ENCODE measurements around the gene ODAD2. TPM values are rescaled to one million over a fixed set of nuclear protein-coding genes. Genes with fewer than 3 reads are reported as not detected.
"Not testable (repeated sequence)": the region's sequence is repeated elsewhere in the genome, so short reads cannot be mapped to it uniquely, and the experiment has no call there.

ODAD2 gene
- total RNA-seq, 4 donors from 2014 or later = not detected

- ATAC-seq (no peak), DNase-seq (no peak)
- no peak for TF ChIP-seq POLR2A (IDR thresholded peaks at IDR 0.05)
- TF ChIP-seq, protein P1, sequence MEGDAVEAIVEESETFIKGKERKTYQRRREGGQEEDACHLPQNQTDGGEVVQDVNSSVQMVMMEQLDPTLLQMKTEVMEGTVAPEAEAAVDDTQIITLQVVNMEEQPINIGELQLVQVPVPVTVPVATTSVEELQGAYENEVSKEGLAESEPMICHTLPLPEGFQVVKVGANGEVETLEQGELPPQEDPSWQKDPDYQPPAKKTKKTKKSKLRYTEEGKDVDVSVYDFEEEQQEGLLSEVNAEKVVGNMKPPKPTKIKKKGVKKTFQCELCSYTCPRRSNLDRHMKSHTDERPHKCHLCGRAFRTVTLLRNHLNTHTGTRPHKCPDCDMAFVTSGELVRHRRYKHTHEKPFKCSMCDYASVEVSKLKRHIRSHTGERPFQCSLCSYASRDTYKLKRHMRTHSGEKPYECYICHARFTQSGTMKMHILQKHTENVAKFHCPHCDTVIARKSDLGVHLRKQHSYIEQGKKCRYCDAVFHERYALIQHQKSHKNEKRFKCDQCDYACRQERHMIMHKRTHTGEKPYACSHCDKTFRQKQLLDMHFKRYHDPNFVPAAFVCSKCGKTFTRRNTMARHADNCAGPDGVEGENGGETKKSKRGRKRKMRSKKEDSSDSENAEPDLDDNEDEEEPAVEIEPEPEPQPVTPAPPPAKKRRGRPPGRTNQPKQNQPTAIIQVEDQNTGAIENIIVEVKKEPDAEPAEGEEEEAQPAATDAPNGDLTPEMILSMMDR (IDR thresholded peaks at IDR 0.05 in 4 of 5, conservative IDR thresholded peaks at IDR 0.05 in 1 of 5) = no peak
- Histone ChIP-seq H3K36me3 (no peaks in the 10 kb centered on the region), H3K27ac (no peak overlapping the region), H3K27me3 (peaks cover 6 to 17% (median 11%) of the 10 kb centered on the region in 3 donors), H3K4me1 (peaks cover 0 to 5% of the 10 kb centered on the region in 2 donors), H3K4me3 (no peak overlapping the region), H3K9me3 (no peaks in the 10 kb centered on the region)
- intact Hi-C loops (cut with DNase I; ENCODE audit: low total_unique reads) (no loop called here), in situ Hi-C loops (cut with MboI; ENCODE audit: low sequenced_read_pairs in 4 of 4) (no loop called here)
These were observed 3.6 kb downstream of the ODAD2 start for GRCh38 chr10:27995311-27995710.

DNA sequence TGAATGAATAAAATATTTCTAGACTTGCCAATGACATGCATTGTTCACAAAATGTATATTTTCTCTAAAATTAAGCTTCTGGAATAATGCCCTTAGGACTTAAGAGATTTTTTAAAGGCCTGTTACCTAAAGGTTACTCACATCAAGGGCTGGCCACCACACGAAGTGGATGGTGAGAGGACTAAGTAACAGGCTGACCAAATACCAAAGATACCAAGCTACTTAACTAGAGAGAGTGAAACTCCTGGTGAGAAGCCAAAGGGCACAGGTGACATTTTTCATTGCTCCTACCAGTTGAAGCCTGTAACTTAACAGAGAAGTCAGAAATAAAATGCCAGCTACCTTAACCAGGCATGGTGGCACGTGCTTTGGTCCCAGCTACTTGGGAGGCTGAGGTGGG lies 9.5 kb downstream of the ODAD2 start:
- intact Hi-C loops (cut with DNase I; ENCODE audit: low total_unique reads); H3K9me3 ChIP-seq; H3K27me3 ChIP-seq; H3K36me3 ChIP-seq; ATAC-seq; H3K4me3 ChIP-seq; H3K27ac ChIP-seq; DNase-seq; H3K4me1 ChIP-seq; in situ Hi-C loops (cut with MboI; ENCODE audit: low sequenced_read_pairs in 4 of 4): not testable (repeated sequence)

DNA sequence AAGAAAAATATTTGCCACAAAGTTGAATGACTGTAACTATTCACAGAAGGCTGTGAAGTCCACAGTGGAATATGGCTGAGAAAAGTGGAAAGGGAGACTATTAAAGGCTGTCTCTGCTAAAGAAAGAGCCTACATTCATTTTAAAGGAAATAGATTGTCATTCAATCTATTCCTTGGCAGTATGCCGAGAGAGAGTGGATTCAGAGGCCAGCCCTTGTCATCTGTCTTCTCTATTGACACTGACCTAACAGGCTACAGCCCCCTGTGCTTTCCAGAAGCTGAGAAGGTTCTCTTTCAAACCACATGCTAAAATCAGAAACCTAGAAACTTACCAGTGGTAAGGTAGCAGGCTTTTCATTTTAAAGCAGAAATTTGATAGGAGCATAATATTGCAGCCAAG lies 12.1 kb downstream of the ODAD2 start:
- no peak for TF ChIP-seq POLR2A (IDR thresholded peaks at IDR 0.05)
- DNase-seq (no peak), ATAC-seq (no peak)
- Histone ChIP-seq H3K9me3 (no peaks in the 10 kb centered on the region), H3K36me3 (no peaks in the 10 kb centered on the region), H3K27ac (no peak overlapping the region), H3K4me3 (no peak overlapping the region), H3K27me3 (no peaks in the 10 kb centered on the region), H3K4me1 (no peaks in the 10 kb centered on the region)
- intact Hi-C loops (cut with DNase I; ENCODE audit: low total_unique reads) (no loop called here), in situ Hi-C loops (cut with MboI; ENCODE audit: low sequenced_read_pairs in 4 of 4) (no loop called here)

GRCh38 chr10:27982875-27983543 lies 15.9 kb downstream of the ODAD2 start:
- TF ChIP-seq, protein P1 (IDR thresholded peaks at IDR 0.05 in 4 of 5, conservative IDR thresholded peaks at IDR 0.05 in 1 of 5) = no peak
- no peak for TF ChIP-seq POLR2A (IDR thresholded peaks at IDR 0.05)
- DNase-seq (no peak), ATAC-seq (no peak)
- intact Hi-C loops (cut with DNase I; ENCODE audit: low total_unique reads) (no loop called here), in situ Hi-C loops (cut with MboI; ENCODE audit: low sequenced_read_pairs in 4 of 4) (no loop called here)
- Histone ChIP-seq H3K27ac (no peak overlapping the region), H3K9me3 (no peaks in the 10 kb centered on the region), H3K36me3 (no peaks in the 10 kb centered on the region), H3K27me3 (no peaks in the 10 kb centered on the region), H3K4me1 (no peaks in the 10 kb centered on the region), H3K4me3 (no peak overlapping the region)

GRCh38 chr10:27981744-27982143 lies 17.1 kb downstream of the ODAD2 start:
- in situ Hi-C loops (cut with MboI; ENCODE audit: low sequenced_read_pairs in 4 of 4) (no loop called here), intact Hi-C loops (cut with DNase I; ENCODE audit: low total_unique reads) (no loop called here)
- TF ChIP-seq, protein P1 (IDR thresholded peaks at IDR 0.05 in 4 of 5, conservative IDR thresholded peaks at IDR 0.05 in 1 of 5) = no peak
- TF ChIP-seq POLR2A (IDR thresholded peaks at IDR 0.05) = no peak
- Histone ChIP-seq H3K4me3 (no peak overlapping the region), H3K4me1 (no peaks in the 10 kb centered on the region), H3K9me3 (no peaks in the 10 kb centered on the region), H3K36me3 (no peaks in the 10 kb centered on the region), H3K27ac (no peak overlapping the region), H3K27me3 (no peaks in the 10 kb centered on the region)
- ATAC-seq (no peak), DNase-seq (no peak)

DNA sequence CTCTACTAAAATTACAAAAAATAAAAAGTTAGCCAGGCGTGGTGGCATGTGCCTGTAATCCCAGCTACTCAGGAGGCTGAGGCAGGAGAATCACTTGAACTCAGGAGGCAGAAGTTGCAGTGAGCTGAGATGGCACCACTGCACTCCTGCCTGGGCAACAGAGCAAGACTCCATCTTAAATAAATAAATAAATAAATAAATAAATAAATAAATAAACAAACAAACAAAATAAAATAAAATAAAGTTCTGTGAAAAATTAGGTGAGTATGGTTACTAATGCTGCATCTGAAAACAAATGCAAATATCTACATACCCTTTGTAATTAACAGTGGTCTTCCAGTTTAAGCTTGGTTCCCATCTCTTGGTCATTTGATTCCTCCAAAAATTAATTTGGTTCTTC lies 28.1 kb downstream of the ODAD2 start:
- ATAC-seq; H3K27ac ChIP-seq; H3K4me3 ChIP-seq; H3K27me3 ChIP-seq; H3K36me3 ChIP-seq; intact Hi-C loops (cut with DNase I; ENCODE audit: low total_unique reads); H3K4me1 ChIP-seq; in situ Hi-C loops (cut with MboI; ENCODE audit: low sequenced_read_pairs in 4 of 4); DNase-seq; H3K9me3 ChIP-seq: not testable (repeated sequence)

- H3K36me3 ChIP-seq; H3K27me3 ChIP-seq; DNase-seq; H3K4me3 ChIP-seq; H3K9me3 ChIP-seq; in situ Hi-C loops (cut with MboI; ENCODE audit: low sequenced_read_pairs in 4 of 4); H3K27ac ChIP-seq; H3K4me1 ChIP-seq; ATAC-seq; intact Hi-C loops (cut with DNase I; ENCODE audit: low total_unique reads): not testable (repeated sequence)
These were observed 28.9 kb downstream of the ODAD2 start for GRCh38 chr10:27969931-27970330.

All from gastrocnemius medialis (tissue), 4 donors.